Calu3 (cell line): ENCODE measurements around the gene GHRH. TPM values are rescaled to one million over a fixed set of nuclear protein-coding genes. Genes with fewer than 3 reads are reported as not detected.
A peak's percentile ranks its signal among the peaks of the same experiment; 100 is the strongest.

Source experiments
- BruUV-seq: library from RNA; stranded (reverse); fragments of 400-500 nt; replicated peaks from 2 replicates; lab custom pipeline; 2021; lab: Mats Ljungman, UMichigan
- CTCF ChIA-PET: fragments of 300-600 bp; sonication (Branson Sonifier 250); formaldehyde crosslinking; loops from one replicate; lab custom pipeline; 2022; ENCODE audit warnings: antibody characterized with exemption; lab: Charles Lee
- DNase-seq: peaks from one replicate; pipeline ENCODE4 v3.0.0; 2022
- H3K27ac Mint-ChIP-seq: one replicate; pipeline ENCODE4 v1.8.0; 2022; ENCODE audit warnings: mixed read lengths; ENCODE audit not compliant: unreplicated experiment
- H3K27me3 Mint-ChIP-seq: one replicate; pipeline ENCODE4 v1.8.0; 2022; ENCODE audit warnings: mixed read lengths; ENCODE audit not compliant: unreplicated experiment
- H3K36me3 Mint-ChIP-seq: one replicate; pipeline ENCODE4 v1.8.0; 2022; ENCODE audit warnings: mild to moderate bottlenecking, moderate library complexity, mixed read lengths; ENCODE audit not compliant: insufficient read depth, unreplicated experiment
- H3K4me1 Mint-ChIP-seq: one replicate; pipeline ENCODE4 v1.8.0; 2022; ENCODE audit warnings: mild to moderate bottlenecking, low read depth, mixed read lengths; ENCODE audit not compliant: unreplicated experiment
- H3K4me3 Mint-ChIP-seq: one replicate; pipeline ENCODE4 v1.8.0; 2022; ENCODE audit warnings: mild to moderate bottlenecking, low read depth, moderate library complexity, mixed read lengths; ENCODE audit not compliant: unreplicated experiment
- H3K9me3 Mint-ChIP-seq: one replicate; pipeline ENCODE4 v1.8.0; 2022; ENCODE audit warnings: low read depth, mixed read lengths; ENCODE audit not compliant: unreplicated experiment
- CTCF ChIP-seq: fragments of 200-600 bp; IDR thresholded peaks from one replicate; pipeline ENCODE4 v1.8.0; 2022; ENCODE audit warnings: antibody characterized with exemption; ENCODE audit not compliant: unreplicated experiment
- intact Hi-C: fragments of 100-400 bp; cut with micrococcal nuclease; formaldehyde crosslinking; loops from one replicate; pipeline ENCODE4 v1.10.0; 2022; ENCODE audit not compliant: unreplicated experiment
- total RNA-seq: library from RNA; stranded (reverse); gene quantifications from 2 replicates; pipeline ENCODE4 v1.2.3, GENCODE V29; 2022

GHRH gene
- total RNA-seq, 1 experiment from 2014 or later = not detected

- DNase-seq = no peak
- H3K27ac Mint-ChIP-seq = no peak overlapping the region
- H3K27me3 Mint-ChIP-seq = no peaks in the 10 kb centered on the region
- H3K36me3 Mint-ChIP-seq = peaks cover 80% of the 10 kb centered on the region
- no peaks in the 10 kb centered on the region for H3K9me3 Mint-ChIP-seq
- CTCF ChIA-PET = interaction anchor here (0.7 kb wide), 1 partner anchor 191 kb away, joined by 3 read pairs; no protein-coding TSS in a partner anchor
- no TSS peak for BruUV-seq
- H3K4me3 Mint-ChIP-seq = no peak overlapping the region
- no peak for TF ChIP-seq CTCF
- H3K4me1 Mint-ChIP-seq = no peaks in the 10 kb centered on the region
- intact Hi-C loops = no loop called here
Observed at GRCh38 chr20:37233548-37234253, 27.9 kb downstream of the GHRH start.

- CTCF ChIA-PET = no interaction called here
- no TSS peak for BruUV-seq
- Mint-ChIP-seq H3K36me3 (peaks cover 76% of the 10 kb centered on the region), H3K4me1 (no peaks in the 10 kb centered on the region), H3K27me3 (no peaks in the 10 kb centered on the region), H3K9me3 (no peaks in the 10 kb centered on the region), H3K4me3 (no peak overlapping the region), H3K27ac (no peak overlapping the region)
- TF ChIP-seq CTCF = no peak
- intact Hi-C loops = no loop called here
- DNase-seq = no peak
Observed at GRCh38 chr20:37231947-37232630, 29.5 kb downstream of the GHRH start.

- H3K4me1 Mint-ChIP-seq = no peaks in the 10 kb centered on the region
- H3K27ac Mint-ChIP-seq = no peak overlapping the region
- BruUV-seq = no TSS peak
- H3K36me3 Mint-ChIP-seq = peaks cover 63% of the 10 kb centered on the region
- H3K9me3 Mint-ChIP-seq = no peaks in the 10 kb centered on the region
- CTCF ChIA-PET = interaction anchor here (1.1 to 1.3 kb wide), 2 partner anchors 22 to 38 kb away, joined by 3 to 4 read pairs; no protein-coding TSS in a partner anchor
- H3K4me3 Mint-ChIP-seq = no peak overlapping the region
- DNase-seq = no peak
- intact Hi-C loops = no loop called here
- no peak for TF ChIP-seq CTCF
- H3K27me3 Mint-ChIP-seq = no peaks in the 10 kb centered on the region
Observed at GRCh38 chr20:37230200-37230599, 31.4 kb downstream of the GHRH start.

GRCh38 chr20:37229357-37229756 lies 32.3 kb downstream of the GHRH start:
- Mint-ChIP-seq H3K9me3 (no peaks in the 10 kb centered on the region), H3K27ac (no peak overlapping the region), H3K27me3 (no peaks in the 10 kb centered on the region), H3K4me3 (no peak overlapping the region), H3K36me3 (peaks cover 63% of the 10 kb centered on the region), H3K4me1 (no peaks in the 10 kb centered on the region)
- no peak for DNase-seq
- intact Hi-C loops = no loop called here
- TSS peak; percentile 7 for BruUV-seq
- no peak for TF ChIP-seq CTCF
- CTCF ChIA-PET = interaction anchor here (1.1 kb wide), 1 partner anchor 23 kb away, joined by 3 read pairs; no protein-coding TSS in a partner anchor
